Progenitor cell of endocrine pancreas (in vitro differentiated cells): Measurements from ENCODE around the gene OBSL1. TPM values are rescaled to one million over a fixed set of nuclear protein-coding genes. Genes with fewer than 3 reads are reported as not detected.

Source experiments
- DNase-seq: peaks from one replicate; pipeline ENCODE4 v3.0.0; 2021; ENCODE audit warnings: low spot score; ENCODE audit not compliant: unreplicated experiment
- H3K27ac Mint-ChIP-seq: 2 replicates; pipeline ENCODE4 v1.8.0; 2021; ENCODE audit warnings: mild to moderate bottlenecking, moderate library complexity, mixed read lengths
- H3K27me3 Mint-ChIP-seq: 2 replicates; pipeline ENCODE4 v1.8.0; 2021; ENCODE audit warnings: mixed read lengths
- H3K36me3 Mint-ChIP-seq: 2 replicates; pipeline ENCODE4 v1.8.0; 2022; ENCODE audit warnings: mixed read lengths; ENCODE audit not compliant: insufficient read depth
- H3K4me1 Mint-ChIP-seq: 2 replicates; pipeline ENCODE4 v1.8.0; 2021; ENCODE audit warnings: low read depth, mixed read lengths
- H3K4me3 Mint-ChIP-seq: 2 replicates; pipeline ENCODE4 v1.8.0; 2021; ENCODE audit warnings: low read depth, mild to moderate bottlenecking, moderate library complexity, mixed read lengths
- H3K9me3 Mint-ChIP-seq: 2 replicates; pipeline ENCODE4 v1.8.0; 2021; ENCODE audit warnings: low read depth, mixed read lengths
- CTCF ChIP-seq: fragments of 200-600 bp; sonication (generic); IDR thresholded peaks from one replicate; pipeline ENCODE4 v1.5.0; 2021; ENCODE audit warnings: antibody characterized with exemption, mild to moderate bottlenecking; ENCODE audit not compliant: unreplicated experiment
- long read RNA-seq: library from polyadenylated mRNA; unstranded; transcript quantifications from one replicate; pipeline ENCODE4 v2.0.0, GENCODE V29; 2020
- total RNA-seq: library from RNA; stranded (reverse); gene quantifications from 2 replicates; pipeline ENCODE4 v1.2.1, GENCODE V29; 2021

OBSL1 gene
- 197 and 198 TPM in 2 replicates for total RNA-seq
- long read RNA-seq, partial matches to known transcripts: 7 of 21 reads
- long read RNA-seq, other reads (novel, unspliced or antisense): 12 of 21 reads

GRCh38 chr2:219571311-219572236 lies at the start of gene OBSL1:
OBSL1 (minus strand) TSS chr2:219571539; CDS start chr2:219571232, 307 bp downstream.
- H3K9me3 Mint-ChIP-seq: no peaks in the 10 kb centered on the region
- peaks cover 9% of the 10 kb centered on the region for H3K36me3 Mint-ChIP-seq
- H3K4me3 Mint-ChIP-seq: peak within 1 kb of the TSS; percentile 67
- TF ChIP-seq CTCF: no peak
- DNase-seq: peak; percentile 77
- H3K4me1 Mint-ChIP-seq: peaks cover 21% of the 10 kb centered on the region
- peak within 1 kb of the TSS; percentile 96 for H3K27ac Mint-ChIP-seq
- peaks cover 5% of the 10 kb centered on the region for H3K27me3 Mint-ChIP-seq

- Mint-ChIP-seq H3K27me3 (peaks cover 33% of the 10 kb centered on the region), H3K36me3 (no peaks in the 10 kb centered on the region), H3K4me3 (no peak overlapping the region), H3K9me3 (no peaks in the 10 kb centered on the region), H3K4me1 (peaks cover 12% of the 10 kb centered on the region), H3K27ac (no peak overlapping the region)
- TF ChIP-seq CTCF: no peak
- no peak for DNase-seq
Measured at GRCh38 chr2:219620546-219620945, 49.2 kb upstream of the OBSL1 start.

GRCh38 chr2:219619235-219619634 lies 47.9 kb upstream of the OBSL1 start:
- Mint-ChIP-seq H3K36me3 (peaks cover 6% of the 10 kb centered on the region), H3K9me3 (no peaks in the 10 kb centered on the region), H3K4me3 (no peak overlapping the region), H3K27me3 (peaks cover 25% of the 10 kb centered on the region), H3K4me1 (peaks cover 12% of the 10 kb centered on the region), H3K27ac (no peak overlapping the region)
- DNase-seq: no peak
- peak; percentile 31 for TF ChIP-seq CTCF

- Mint-ChIP-seq H3K27me3 (peaks cover 20% of the 10 kb centered on the region), H3K36me3 (peaks cover 6% of the 10 kb centered on the region), H3K4me1 (peaks cover 12% of the 10 kb centered on the region), H3K4me3 (no peak overlapping the region), H3K27ac (no peak overlapping the region), H3K9me3 (no peaks in the 10 kb centered on the region)
- TF ChIP-seq CTCF: no peak
- DNase-seq: no peak
Measured at GRCh38 chr2:219618733-219619122, 47.4 kb upstream of the OBSL1 start.

GRCh38 chr2:219616550-219616949 lies 45.2 kb upstream of the OBSL1 start:
- peaks cover 12% of the 10 kb centered on the region for H3K4me1 Mint-ChIP-seq
- no peak overlapping the region for H3K4me3 Mint-ChIP-seq
- peaks cover 8% of the 10 kb centered on the region for H3K36me3 Mint-ChIP-seq
- H3K9me3 Mint-ChIP-seq: no peaks in the 10 kb centered on the region
- no peak for TF ChIP-seq CTCF
- no peak for DNase-seq
- peaks cover 4% of the 10 kb centered on the region for H3K27me3 Mint-ChIP-seq
- no peak overlapping the region for H3K27ac Mint-ChIP-seq
